ENCODE results near the gene JADE3. TPM values are rescaled to one million over a fixed set of nuclear protein-coding genes. Genes with fewer than 3 reads are reported as not detected.

JADE3 gene
- total RNA-seq, 1 donor from 2014 or later, result 10.1 TPM

DNA sequence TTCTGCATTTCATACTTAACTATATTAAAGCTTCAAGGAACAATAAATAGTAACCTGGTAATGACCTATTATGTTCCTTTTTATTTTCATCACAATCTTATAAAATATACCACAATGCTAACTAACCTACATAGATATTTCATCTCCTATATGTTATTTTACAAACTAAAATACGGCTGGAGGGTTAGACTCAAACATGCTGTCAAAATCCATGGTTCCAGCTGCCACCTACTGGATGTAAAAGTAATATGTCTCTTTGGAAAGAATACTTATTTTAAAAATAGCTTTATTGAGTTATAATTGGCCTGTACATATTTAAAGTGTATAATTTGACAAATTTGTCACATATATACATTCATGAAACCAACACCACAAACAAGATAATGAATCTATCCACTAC, 181.0 kb downstream of the JADE3 start:
- H3K4me1 ChIP-seq, result no peaks in the 10 kb centered on the region
- TF ChIP-seq, protein P1, sequence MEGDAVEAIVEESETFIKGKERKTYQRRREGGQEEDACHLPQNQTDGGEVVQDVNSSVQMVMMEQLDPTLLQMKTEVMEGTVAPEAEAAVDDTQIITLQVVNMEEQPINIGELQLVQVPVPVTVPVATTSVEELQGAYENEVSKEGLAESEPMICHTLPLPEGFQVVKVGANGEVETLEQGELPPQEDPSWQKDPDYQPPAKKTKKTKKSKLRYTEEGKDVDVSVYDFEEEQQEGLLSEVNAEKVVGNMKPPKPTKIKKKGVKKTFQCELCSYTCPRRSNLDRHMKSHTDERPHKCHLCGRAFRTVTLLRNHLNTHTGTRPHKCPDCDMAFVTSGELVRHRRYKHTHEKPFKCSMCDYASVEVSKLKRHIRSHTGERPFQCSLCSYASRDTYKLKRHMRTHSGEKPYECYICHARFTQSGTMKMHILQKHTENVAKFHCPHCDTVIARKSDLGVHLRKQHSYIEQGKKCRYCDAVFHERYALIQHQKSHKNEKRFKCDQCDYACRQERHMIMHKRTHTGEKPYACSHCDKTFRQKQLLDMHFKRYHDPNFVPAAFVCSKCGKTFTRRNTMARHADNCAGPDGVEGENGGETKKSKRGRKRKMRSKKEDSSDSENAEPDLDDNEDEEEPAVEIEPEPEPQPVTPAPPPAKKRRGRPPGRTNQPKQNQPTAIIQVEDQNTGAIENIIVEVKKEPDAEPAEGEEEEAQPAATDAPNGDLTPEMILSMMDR (IDR thresholded peaks at IDR 0.05), result peak; percentile 46
- H3K27ac ChIP-seq, result no peak overlapping the region
- no peaks in the 10 kb centered on the region for H3K27me3 ChIP-seq
- no peaks in the 10 kb centered on the region for H3K36me3 ChIP-seq
- DNase-seq, result no peak
- no peak overlapping the region for H3K4me3 ChIP-seq
- ATAC-seq, result no peak
- intact Hi-C loops (cut with DNase I), result no loop called here
- no peaks in the 10 kb centered on the region for H3K9me3 ChIP-seq

DNA sequence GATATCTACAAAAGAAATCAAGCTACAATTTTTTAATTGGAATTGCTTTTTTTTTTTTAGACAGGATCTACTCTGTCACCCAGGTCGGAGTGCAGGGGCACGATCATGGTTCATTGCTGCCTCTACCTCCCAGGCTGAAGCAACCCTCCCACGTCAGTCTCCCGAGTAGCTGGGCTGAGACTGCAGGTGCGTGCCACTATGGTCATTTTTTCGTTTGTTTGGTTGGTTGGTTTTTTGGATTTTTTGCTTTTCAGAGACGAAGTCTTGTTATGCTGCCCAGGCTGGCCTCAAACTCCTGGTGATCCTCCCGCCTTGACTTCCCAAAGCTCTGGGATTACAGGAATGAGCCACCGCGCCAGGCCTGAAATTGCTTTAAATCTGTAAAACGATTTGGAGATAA, 181.6 kb downstream of the JADE3 start:
- TF ChIP-seq, protein P1 (IDR thresholded peaks at IDR 0.05), result no peak

DNA sequence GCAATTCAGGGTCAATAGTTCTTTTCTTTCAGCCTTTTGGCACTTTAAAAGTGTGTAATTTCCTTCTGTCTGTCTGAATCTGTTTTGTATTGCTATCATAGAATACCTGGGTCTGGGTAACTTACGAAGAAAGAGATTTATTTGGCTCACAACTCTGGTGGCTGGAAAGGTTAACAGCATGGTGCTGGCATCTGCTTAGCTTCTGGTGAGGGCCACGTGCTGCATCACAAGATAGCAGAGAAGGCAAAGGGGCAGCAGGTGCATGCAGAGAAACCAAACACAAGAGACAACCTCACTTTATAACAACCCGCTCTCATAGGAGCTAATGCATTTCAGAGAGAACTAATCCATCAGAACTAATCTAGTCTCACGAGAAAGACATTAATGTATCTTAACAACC, 184.8 kb downstream of the JADE3 start:
- Histone ChIP-seq H3K4me1 (no peaks in the 10 kb centered on the region), H3K27me3 (no peaks in the 10 kb centered on the region), H3K36me3 (no peaks in the 10 kb centered on the region), H3K9me3 (no peaks in the 10 kb centered on the region), H3K4me3 (no peak overlapping the region), H3K27ac (no peak overlapping the region)
- no peak for ATAC-seq
- DNase-seq, result no peak
- TF ChIP-seq, protein P1 (IDR thresholded peaks at IDR 0.05), result no peak
- intact Hi-C loops (cut with DNase I), result no loop called here

More for the DNA sequence above, 181.6 kb downstream of the JADE3 start:
- no peak overlapping the region for H3K27ac ChIP-seq
- no peaks in the 10 kb centered on the region for H3K36me3 ChIP-seq
- H3K4me3 ChIP-seq, result no peak overlapping the region
- no peak for DNase-seq
- no peaks in the 10 kb centered on the region for H3K27me3 ChIP-seq
- intact Hi-C loops (cut with DNase I), result no loop called here
- no peaks in the 10 kb centered on the region for H3K4me1 ChIP-seq
- H3K9me3 ChIP-seq, result no peaks in the 10 kb centered on the region
- ATAC-seq, result no peak

DNA sequence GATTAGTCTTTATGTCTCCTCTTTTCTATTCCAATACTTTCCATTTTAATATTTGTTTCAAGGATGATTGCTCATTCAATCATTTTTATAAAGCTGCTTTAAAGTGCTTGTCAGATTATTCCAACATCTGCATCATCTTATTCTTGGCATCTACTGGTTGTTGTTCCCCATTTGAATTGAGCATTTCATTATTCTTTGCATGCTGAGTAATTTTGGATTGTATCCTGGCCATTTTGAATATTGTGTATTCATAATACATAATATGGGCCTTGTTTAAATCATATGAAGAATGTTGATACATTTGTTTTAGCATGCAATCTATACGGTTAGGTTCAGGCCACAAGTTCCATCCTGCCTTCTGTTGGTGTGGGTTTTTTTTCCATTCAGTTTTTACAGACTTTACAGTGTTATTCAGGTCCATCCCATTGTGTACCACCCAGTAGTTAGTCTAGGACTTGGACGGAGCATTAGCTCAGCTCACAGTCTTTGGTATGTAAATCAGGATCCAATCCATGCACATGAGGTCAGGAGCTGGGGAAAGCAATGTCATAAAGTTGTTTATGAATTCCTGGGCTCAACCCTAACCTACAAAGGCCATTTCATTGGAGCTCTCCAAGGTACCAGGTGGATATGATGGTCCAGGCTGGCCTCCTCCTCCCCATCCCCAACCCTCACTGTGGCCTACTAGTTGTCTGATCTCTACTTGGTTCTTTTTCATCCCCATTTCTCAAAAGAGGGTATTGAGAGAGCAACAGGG, 186.3 kb downstream of the JADE3 start:
- no peaks in the 10 kb centered on the region for H3K4me1 ChIP-seq
- no peak overlapping the region for H3K4me3 ChIP-seq
- intact Hi-C loops (cut with DNase I), result no loop called here
- ATAC-seq, result no peak
- TF ChIP-seq, protein P1 (IDR thresholded peaks at IDR 0.05), result no peak
- H3K36me3 ChIP-seq, result no peaks in the 10 kb centered on the region
- H3K27me3 ChIP-seq, result no peaks in the 10 kb centered on the region
- no peak overlapping the region for H3K27ac ChIP-seq
- no peak for DNase-seq
- no peaks in the 10 kb centered on the region for H3K9me3 ChIP-seq

DNA sequence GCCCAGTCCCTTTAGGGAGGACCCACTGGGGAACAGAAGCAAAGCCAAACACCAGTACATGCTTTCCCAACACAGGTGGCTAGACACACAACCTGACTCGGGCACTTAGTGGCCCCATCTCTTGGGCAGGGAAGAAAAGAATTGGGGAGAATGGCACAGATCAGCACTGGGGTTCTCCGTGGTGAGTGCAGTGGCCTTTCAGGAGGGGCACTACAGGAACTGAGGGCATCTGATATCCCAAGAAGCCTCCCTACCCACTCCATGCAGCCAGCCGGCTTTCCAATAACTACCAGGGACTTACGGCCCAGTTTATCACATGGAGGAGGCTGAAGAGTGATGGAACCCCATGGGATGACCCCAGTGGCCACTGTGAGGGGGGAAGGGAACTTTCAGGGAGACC, 189.0 kb downstream of the JADE3 start:
- Histone ChIP-seq H3K27me3 (no peaks in the 10 kb centered on the region), H3K4me1 (no peaks in the 10 kb centered on the region), H3K9me3 (no peaks in the 10 kb centered on the region), H3K4me3 (no peak overlapping the region), H3K27ac (no peak overlapping the region), H3K36me3 (no peaks in the 10 kb centered on the region)
- intact Hi-C loops (cut with DNase I), result no loop called here
- no peak for DNase-seq
- no peak for ATAC-seq
- TF ChIP-seq, protein P1 (IDR thresholded peaks at IDR 0.05), result no peak

Other genes starting within 250 kb of the JADE3 start
- 8.8 TPM for gene SLC9A7, start 153.3 kb upstream of the JADE3 start, total RNA-seq
- gene RP2, start 75.4 kb upstream of the JADE3 start, total RNA-seq, result 15.5 TPM
- 15.4 TPM for gene RGN, start 166.0 kb downstream of the JADE3 start, total RNA-seq
- gene NDUFB11, start 232.3 kb downstream of the JADE3 start, total RNA-seq, result 57.4 TPM
- 31.9 TPM for gene RBM10, start 232.8 kb downstream of the JADE3 start, total RNA-seq

Data from upper lobe of right lung (tissue), 1 donor.